Measurements from ENCODE around the gene TNS1. TPM values are rescaled to one million over a fixed set of nuclear protein-coding genes. Genes with fewer than 3 reads are reported as not detected.
A peak's percentile ranks its signal among the peaks of the same experiment; 100 is the strongest.
"Not testable (repeated sequence)": the region's sequence is repeated elsewhere in the genome, so short reads cannot be mapped to it uniquely, and the experiment has no call there.

Gene TNS1
- total RNA-seq, 4 donors from 2014 or later: 23.1 to 156 (median 81.1) TPM

DNA sequence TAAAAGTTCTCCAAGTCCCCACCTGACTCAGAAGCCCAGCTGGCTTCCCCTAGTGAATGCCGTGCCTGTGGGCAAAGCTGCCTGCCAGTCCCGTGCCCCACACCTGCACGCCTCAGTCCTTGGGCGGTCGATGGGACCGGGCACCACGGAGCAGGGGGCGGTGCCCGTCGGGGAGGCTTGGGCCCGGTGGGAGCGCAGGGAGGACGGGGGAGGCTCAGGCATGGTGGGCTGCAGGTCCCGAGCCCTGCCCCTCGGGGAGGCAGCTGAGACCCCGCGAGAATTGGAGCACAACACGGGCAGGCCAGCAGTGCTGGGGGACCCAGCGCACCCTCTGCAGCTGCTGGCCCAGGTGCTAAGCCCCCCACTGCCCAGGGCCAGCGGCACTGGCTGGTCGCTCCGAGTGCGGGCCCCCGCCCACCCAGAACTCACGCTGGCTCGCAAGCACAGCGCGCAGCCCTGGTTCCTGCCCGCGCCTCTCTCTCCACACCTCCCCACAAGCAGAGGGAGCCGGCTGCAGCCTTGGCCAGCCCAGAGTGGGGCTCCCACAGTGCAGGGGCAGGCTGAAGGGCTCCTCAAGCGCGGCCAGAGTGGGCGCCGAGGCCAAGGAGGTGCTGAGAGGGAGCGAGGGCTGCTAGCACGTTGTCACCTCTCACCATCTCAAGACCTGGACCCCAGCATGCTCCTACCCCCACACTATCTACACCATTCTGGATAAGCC lies 215.5 kb downstream of the TNS1 start:
- TF ChIP-seq, protein P1, sequence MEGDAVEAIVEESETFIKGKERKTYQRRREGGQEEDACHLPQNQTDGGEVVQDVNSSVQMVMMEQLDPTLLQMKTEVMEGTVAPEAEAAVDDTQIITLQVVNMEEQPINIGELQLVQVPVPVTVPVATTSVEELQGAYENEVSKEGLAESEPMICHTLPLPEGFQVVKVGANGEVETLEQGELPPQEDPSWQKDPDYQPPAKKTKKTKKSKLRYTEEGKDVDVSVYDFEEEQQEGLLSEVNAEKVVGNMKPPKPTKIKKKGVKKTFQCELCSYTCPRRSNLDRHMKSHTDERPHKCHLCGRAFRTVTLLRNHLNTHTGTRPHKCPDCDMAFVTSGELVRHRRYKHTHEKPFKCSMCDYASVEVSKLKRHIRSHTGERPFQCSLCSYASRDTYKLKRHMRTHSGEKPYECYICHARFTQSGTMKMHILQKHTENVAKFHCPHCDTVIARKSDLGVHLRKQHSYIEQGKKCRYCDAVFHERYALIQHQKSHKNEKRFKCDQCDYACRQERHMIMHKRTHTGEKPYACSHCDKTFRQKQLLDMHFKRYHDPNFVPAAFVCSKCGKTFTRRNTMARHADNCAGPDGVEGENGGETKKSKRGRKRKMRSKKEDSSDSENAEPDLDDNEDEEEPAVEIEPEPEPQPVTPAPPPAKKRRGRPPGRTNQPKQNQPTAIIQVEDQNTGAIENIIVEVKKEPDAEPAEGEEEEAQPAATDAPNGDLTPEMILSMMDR (IDR thresholded peaks at IDR 0.05): no peak
- no peak for TF ChIP-seq POLR2A (IDR thresholded peaks at IDR 0.05)
- Histone ChIP-seq H3K9me3 (no peaks in the 10 kb centered on the region), H3K36me3 (no peaks in the 10 kb centered on the region), H3K27me3 (no peaks in the 10 kb centered on the region), H3K4me1 (no peaks in the 10 kb centered on the region), H3K4me3 (no peak overlapping the region), H3K27ac (no peak overlapping the region)
- DNase-seq: no peak

DNA sequence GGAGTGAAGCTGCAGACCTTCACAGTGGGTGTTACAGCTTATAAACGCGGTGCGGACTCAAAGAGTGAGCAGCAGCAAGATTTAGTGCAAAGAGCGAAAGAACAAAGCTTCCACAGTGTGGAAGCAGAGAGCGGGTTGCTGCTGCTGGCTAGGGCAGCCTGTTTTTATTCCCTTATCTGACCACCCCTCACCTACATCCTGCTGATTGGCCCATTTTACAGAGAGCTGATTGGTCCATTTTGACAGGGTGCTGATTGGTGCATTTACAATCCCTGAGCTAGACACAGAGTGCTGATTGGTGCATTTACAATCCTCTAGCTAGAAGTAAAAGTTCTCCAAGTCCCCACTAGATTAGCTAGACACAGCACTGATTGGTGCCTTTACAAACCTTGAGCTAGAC lies 216.2 kb downstream of the TNS1 start:
- H3K27me3 ChIP-seq, H3K27ac ChIP-seq, H3K36me3 ChIP-seq, H3K4me3 ChIP-seq, H3K9me3 ChIP-seq, H3K4me1 ChIP-seq, DNase-seq: not testable (repeated sequence)

DNA sequence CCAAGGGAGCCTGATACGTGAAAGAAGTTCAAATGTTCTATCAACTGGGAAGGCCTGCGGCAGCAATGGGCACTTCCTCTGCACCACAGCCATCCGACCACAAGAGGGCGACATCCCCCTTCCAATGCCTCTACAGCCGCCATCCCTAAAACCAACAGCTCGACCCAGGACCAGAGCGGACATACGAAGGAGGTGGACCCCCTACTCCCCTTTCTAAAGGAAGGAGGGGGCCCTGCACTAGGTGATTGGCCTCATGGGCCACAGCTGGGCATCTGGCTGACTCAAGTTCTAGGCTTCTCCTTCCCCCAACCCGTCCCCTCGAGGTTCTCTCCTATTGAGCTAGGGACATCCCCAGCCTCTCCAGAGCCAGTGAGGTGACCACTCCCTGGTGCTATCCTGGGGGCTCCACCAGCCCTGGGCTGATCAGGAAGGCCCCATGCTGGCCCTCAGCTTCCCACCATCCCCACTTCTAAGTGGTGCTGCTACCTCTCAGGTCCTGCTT lies 217.2 kb downstream of the TNS1 start:
- no peak overlapping the region for H3K4me3 ChIP-seq
- no peaks in the 10 kb centered on the region for H3K4me1 ChIP-seq
- no peaks in the 10 kb centered on the region for H3K27me3 ChIP-seq
- no peak overlapping the region for H3K27ac ChIP-seq
- DNase-seq: peak; percentile 67 to 91 (median 80)
- no peaks in the 10 kb centered on the region for H3K36me3 ChIP-seq
- no peaks in the 10 kb centered on the region for H3K9me3 ChIP-seq
- TF ChIP-seq POLR2A (IDR thresholded peaks at IDR 0.05): no peak
- TF ChIP-seq, protein P1 (IDR thresholded peaks at IDR 0.05): peak; percentile 61 to 95 (median 88)

DNA sequence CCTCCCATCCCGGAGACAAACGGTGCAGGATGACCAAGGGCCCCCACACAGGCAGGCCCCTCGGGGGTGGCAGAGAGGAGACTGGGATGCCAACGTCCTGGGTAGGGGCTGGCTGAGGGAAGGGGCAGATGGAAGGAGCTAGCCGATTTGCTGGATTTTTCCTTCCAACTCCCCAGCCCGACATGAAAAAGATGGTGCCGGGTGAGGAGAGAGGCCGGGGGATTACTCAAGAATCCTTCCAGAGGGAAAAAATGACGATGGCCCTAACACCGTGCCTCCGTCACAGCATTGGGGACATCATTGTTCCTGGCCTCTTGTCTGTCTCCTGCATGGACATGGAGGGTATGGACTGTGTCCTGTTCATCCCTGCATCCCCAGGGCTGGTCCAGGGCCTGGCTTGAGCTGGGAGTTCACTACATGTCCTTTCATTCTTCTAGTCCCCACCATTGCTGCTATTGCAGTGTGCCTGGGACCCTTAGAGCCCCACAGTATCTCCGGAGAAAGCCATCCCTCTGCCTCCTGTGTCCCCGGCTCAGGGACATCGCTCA lies 217.7 kb downstream of the TNS1 start:
- Histone ChIP-seq H3K4me3 (no peak overlapping the region), H3K27ac (no peak overlapping the region), H3K27me3 (no peaks in the 10 kb centered on the region), H3K36me3 (no peaks in the 10 kb centered on the region), H3K9me3 (no peaks in the 10 kb centered on the region), H3K4me1 (no peaks in the 10 kb centered on the region)
- DNase-seq: no peak
- no peak for TF ChIP-seq POLR2A (IDR thresholded peaks at IDR 0.05)
- TF ChIP-seq, protein P1 (IDR thresholded peaks at IDR 0.05): no peak

DNA sequence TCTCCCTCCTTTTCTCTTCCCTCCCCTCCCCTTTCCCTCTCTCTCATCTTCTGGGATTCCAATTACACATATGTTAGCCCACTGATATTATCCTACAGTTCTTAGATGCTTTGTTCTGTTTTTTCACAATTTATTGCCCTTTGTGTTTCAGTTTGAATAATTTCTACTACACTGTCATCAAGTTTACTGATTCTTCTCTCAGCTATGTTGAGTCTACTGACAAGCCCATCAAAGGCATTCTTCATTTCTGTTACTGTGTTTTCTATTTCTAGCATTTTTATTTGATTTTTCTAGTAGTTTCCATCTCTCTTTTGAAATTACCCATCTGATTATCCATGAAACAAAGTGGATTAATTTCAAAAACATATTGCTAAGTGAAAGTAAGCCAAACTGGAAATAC lies 219.6 kb downstream of the TNS1 start:
- Histone ChIP-seq H3K4me3 (no peak overlapping the region), H3K4me1 (no peaks in the 10 kb centered on the region), H3K9me3 (no peaks in the 10 kb centered on the region), H3K27ac (no peak overlapping the region), H3K36me3 (no peaks in the 10 kb centered on the region), H3K27me3 (no peaks in the 10 kb centered on the region)
- DNase-seq: no peak
- TF ChIP-seq, protein P1 (IDR thresholded peaks at IDR 0.05): no peak
- no peak for TF ChIP-seq POLR2A (IDR thresholded peaks at IDR 0.05)

DNA sequence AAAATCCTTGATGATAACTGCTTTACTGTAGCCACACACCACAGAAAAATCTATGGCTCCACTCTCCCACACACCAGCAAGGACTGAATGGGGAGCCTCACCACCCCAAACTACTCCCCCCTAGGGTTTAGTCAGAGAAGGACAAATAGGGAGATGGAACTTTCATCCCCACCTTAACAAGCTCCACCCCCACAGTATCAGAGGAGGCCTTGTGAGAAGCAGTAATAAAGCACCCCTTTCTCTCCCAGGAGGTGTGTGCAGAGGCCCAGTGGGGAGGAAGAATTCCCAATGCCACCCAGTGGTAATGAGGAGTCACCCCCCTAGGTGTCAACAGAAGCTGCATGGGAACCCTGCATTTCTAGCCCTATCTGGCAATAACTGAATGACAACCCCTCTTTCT lies 224.9 kb downstream of the TNS1 start:
- H3K27me3 ChIP-seq: no peaks in the 10 kb centered on the region
- no peaks in the 10 kb centered on the region for H3K9me3 ChIP-seq
- no peak for TF ChIP-seq POLR2A (IDR thresholded peaks at IDR 0.05)
- TF ChIP-seq, protein P1 (IDR thresholded peaks at IDR 0.05): no peak
- H3K4me1 ChIP-seq: no peaks in the 10 kb centered on the region
- H3K4me3 ChIP-seq: no peak overlapping the region
- no peak for DNase-seq
- no peaks in the 10 kb centered on the region for H3K36me3 ChIP-seq
- no peak overlapping the region for H3K27ac ChIP-seq

Data from Peyer's patch (tissue), 4 donors.